BE2C (cell line): ENCODE data around the gene LRRC8A.
"Not testable (repeated sequence)": the region's sequence is repeated elsewhere in the genome, so short reads cannot be mapped to it uniquely, and the experiment has no call there.

Source experiments
- DNase-seq: peaks from one replicate; pipeline ENCODE4 v3.0.0-alpha.2; 2020
- H3K27me3 ChIP-seq: fragments of 250-450 bp; sonication (Bioruptor Pico); 2 replicates; pipeline ENCODE4 v1.5.1; 2020; ENCODE audit warnings: mild to moderate bottlenecking
- H3K36me3 ChIP-seq: fragments of 250-450 bp; sonication (Bioruptor Pico); 2 replicates; pipeline ENCODE4 v1.5.1; 2020; ENCODE audit warnings: mild to moderate bottlenecking
- H3K4me1 ChIP-seq: fragments of 250-450 bp; sonication (Bioruptor Pico); 2 replicates; pipeline ENCODE4 v1.5.1; 2020
- H3K4me3 ChIP-seq: 2 replicates; pipeline ENCODE4 v1.5.1; 2011; ENCODE audit warnings: low read depth, low read length
- H3K9me3 ChIP-seq: fragments of 250-450 bp; sonication (Bioruptor Pico); 2 replicates; pipeline ENCODE4 v1.5.1; 2020
- CTCF ChIP-seq: IDR thresholded peaks from 2 replicates; pipeline ENCODE4 v1.5.1; 2012; ENCODE audit warnings: mild to moderate bottlenecking, low read depth, low read length

LRRC8A gene

GRCh38 chr9:128840524-128840923 lies 41.4 kb upstream of the LRRC8A start:
- no peak for TF ChIP-seq CTCF
- Histone ChIP-seq H3K36me3 (peaks cover 46% of the 10 kb centered on the region), H3K4me3 (no peak overlapping the region), H3K4me1 (peaks cover 9% of the 10 kb centered on the region), H3K27me3 (no peaks in the 10 kb centered on the region), H3K9me3 (no peaks in the 10 kb centered on the region)
- no peak for DNase-seq

GRCh38 chr9:128841694-128842492 lies 40.0 kb upstream of the LRRC8A start:
- Histone ChIP-seq H3K9me3 (no peaks in the 10 kb centered on the region), H3K4me3 (no peak overlapping the region), H3K4me1 (peaks cover 16% of the 10 kb centered on the region), H3K27me3 (no peaks in the 10 kb centered on the region), H3K36me3 (peaks cover 36% of the 10 kb centered on the region)
- DNase-seq = no peak
- TF ChIP-seq CTCF = no peak

- H3K27me3 ChIP-seq, H3K4me3 ChIP-seq, DNase-seq, H3K9me3 ChIP-seq: not testable (repeated sequence)
- Histone ChIP-seq H3K4me1 (peaks cover 16% of the 10 kb centered on the region), H3K36me3 (peaks cover 40% of the 10 kb centered on the region)
Observed at GRCh38 chr9:128843171-128843570, 38.8 kb upstream of the LRRC8A start.

GRCh38 chr9:128845186-128845931 lies 36.6 kb upstream of the LRRC8A start:
- Histone ChIP-seq H3K4me1 (peaks cover 16% of the 10 kb centered on the region), H3K4me3 (no peak overlapping the region), H3K36me3 (peaks cover 28% of the 10 kb centered on the region), H3K27me3 (no peaks in the 10 kb centered on the region), H3K9me3 (no peaks in the 10 kb centered on the region; the same call in 1 of the 2 replicates)
- peak; percentile 91 for DNase-seq
- peak; percentile 59 for TF ChIP-seq CTCF

GRCh38 chr9:128846680-128847030 lies 35.3 kb upstream of the LRRC8A start:
- peaks cover 16% of the 10 kb centered on the region for H3K4me1 ChIP-seq
- no peaks in the 10 kb centered on the region for H3K27me3 ChIP-seq
- H3K36me3 ChIP-seq = peaks cover 24% of the 10 kb centered on the region
- H3K9me3 ChIP-seq = no peaks in the 10 kb centered on the region; the same call in 1 of the 2 replicates
- TF ChIP-seq CTCF = no peak
- no peak overlapping the region for H3K4me3 ChIP-seq
- DNase-seq = no peak

- no peak for TF ChIP-seq CTCF
- Histone ChIP-seq H3K9me3 (no peaks in the 10 kb centered on the region; the same call in 1 of the 2 replicates), H3K4me1 (peaks cover 16% of the 10 kb centered on the region), H3K4me3 (no peak overlapping the region), H3K36me3 (peaks cover 16% of the 10 kb centered on the region), H3K27me3 (no peaks in the 10 kb centered on the region)
- DNase-seq = no peak
Observed at GRCh38 chr9:128847803-128848202, 34.1 kb upstream of the LRRC8A start.

- not testable (repeated sequence) for DNase-seq, H3K4me3 ChIP-seq, H3K27me3 ChIP-seq, H3K9me3 ChIP-seq, H3K36me3 ChIP-seq
- peaks cover 22% of the 10 kb centered on the region for H3K4me1 ChIP-seq
Observed at GRCh38 chr9:128851024-128851423, 30.9 kb upstream of the LRRC8A start.
